Middle frontal gyrus (tissue), 1 donor: ENCODE results near the gene AFF2.

ENCODE experiments used
- DNase-seq: peaks from one replicate; pipeline ENCODE4 v3.0.0-alpha.2; 2015; ENCODE audit warnings: low spot score; ENCODE audit errors: extremely low spot score

AFF2 gene

DNA sequence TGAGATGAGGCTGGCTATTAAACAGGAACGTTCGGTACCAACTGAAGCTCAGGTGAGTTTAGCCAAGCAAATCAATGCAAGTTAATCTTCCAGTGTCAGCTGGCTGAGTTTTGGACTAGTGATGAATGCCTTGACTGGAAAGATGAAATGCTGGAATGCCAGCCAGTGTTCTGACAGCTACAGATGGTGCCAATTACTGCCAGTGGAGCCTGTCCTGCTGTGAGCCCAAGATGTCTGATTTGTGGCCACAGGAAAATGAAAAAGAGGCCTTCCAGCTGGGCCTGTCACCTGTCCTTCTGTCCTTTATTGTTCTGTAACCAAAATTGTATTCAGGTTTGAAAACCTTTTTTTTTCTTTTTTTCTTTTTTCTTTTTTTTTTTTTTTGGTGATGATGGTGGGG, 223.1 kb downstream of the AFF2 start:
- DNase-seq: no peak

DNA sequence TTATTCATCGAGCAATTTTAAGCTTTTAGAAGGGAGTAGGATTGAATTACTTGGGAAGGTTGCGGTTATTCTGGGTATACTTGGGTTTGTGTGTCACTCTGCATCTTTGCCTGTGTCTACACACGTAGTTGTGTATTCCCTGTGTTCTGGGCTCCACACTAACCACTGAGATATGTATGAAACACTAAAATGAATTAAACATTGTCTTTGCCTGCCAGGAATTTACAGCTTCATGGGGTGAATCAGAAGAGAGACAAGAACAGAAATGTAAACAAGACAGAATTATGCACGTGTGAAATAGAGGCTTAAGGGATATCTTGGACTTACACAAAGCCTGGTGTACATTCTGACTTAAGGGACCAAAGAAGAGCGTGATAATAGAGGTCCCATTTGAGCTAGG, 228.5 kb downstream of the AFF2 start:
- DNase-seq: no peak

DNA sequence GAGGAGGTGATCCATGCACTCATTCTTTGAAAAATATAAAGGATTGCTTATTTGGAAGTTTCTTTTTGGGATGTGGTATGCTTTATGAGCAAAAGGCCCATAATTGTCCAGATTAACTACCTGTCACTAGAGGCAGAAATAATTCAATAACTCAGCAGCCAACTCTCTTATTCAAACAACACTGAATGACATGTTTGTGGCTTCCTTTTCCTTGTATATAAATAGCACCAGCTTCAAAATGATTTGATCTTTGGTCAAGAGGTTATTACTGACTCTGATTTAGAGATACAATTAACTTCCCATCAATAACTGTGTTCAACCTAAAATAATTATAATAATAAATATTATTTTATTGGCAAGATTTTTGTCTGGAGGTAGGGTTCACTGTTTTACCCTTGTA, 232.3 kb downstream of the AFF2 start:
- no peak for DNase-seq

DNA sequence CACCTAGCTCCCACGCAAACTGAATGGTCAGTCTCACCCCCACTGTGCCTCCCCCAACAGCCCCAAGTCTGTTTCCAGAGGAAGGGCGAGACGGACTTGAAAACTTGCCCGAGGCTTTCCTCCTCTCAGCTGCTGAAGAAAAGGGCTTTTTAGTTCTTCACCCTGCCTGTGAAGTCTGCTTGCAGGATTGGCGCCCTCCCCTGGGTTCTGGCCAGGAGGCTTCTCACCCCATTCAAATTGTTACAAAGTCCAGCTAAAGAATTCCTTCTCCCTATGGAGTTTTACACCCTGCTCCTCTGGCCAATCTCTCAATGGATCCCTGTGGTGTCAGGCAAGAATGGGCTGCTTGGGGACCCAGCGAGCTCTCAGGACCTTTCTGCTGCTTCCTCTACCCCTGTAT, 241.0 kb downstream of the AFF2 start:
- no peak for DNase-seq

DNA sequence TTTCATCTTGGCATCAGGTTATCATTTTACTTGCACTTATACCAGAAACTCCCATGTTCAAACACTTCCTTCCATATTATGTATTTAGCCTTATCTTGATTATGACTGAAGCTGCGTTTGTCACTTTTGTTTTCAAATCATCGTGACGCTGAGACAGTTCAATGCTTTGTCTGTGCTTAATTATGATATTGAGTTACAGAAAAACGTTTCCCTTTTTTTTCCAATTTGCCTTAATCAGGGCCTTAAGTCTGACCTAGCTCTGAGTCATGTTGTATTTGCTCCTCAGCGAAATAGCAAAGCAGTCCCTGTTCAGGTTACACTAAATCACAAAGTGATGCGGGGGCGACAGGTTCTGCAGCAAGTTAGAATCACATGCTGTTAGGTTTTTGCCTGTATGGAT, 254.7 kb downstream of the AFF2 start:
- DNase-seq: no peak

DNA sequence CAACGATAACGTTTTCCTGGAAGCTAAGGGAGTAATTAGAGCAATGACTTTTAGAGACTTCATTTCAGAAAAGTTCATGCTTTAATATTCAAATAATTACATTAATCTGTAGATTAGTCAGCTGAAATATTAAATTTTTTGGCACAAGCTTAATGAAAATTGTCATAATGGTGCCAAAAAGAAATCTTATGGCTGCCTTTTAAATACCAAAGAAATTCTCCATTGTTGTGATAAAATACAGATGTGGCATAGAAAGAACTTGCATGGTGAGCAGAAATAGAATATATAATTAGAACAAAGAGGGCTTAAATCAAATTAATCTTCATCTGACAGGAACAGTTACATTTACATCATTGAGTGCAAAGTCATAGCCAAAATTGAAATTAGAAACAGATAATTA, 263.5 kb downstream of the AFF2 start:
- no peak for DNase-seq

DNA sequence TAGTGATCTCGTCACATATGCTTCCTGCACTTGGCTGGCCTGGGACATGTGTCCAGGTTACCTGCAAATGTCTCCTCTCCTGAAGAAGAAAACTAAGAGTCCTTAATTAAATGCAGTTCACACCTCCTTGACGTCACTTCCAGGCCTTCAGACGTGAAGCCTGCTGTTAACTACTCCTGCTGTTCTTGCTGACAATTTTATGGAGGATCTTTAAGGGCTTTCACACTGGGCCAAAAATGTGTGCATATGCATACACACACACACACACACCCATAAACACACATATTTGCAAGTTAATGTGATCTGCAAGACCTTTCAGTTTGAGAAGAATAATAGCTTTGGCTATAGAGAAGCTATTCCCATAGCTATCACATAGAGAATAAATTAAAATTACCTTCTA, 267.9 kb downstream of the AFF2 start:
- no peak for DNase-seq

DNA sequence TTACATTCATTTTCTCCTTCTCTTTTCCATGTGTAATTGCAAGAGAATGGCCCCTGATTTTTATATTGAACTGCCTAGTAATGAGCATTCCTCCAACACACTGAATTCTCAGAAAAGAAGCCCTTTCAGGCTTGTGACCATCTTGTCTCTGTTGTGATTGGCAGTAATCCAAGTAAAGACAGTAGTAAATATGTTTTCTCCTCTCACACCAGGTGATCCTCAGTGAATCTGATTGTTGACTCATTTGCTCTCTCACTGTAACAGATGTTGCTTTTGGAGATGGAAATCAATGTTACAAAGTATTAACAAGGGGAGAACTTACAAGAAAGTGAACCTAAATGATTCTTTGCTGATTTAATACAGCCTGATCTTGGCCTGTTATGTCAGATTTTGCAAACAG, 271.0 kb downstream of the AFF2 start:
- no peak for DNase-seq

DNA sequence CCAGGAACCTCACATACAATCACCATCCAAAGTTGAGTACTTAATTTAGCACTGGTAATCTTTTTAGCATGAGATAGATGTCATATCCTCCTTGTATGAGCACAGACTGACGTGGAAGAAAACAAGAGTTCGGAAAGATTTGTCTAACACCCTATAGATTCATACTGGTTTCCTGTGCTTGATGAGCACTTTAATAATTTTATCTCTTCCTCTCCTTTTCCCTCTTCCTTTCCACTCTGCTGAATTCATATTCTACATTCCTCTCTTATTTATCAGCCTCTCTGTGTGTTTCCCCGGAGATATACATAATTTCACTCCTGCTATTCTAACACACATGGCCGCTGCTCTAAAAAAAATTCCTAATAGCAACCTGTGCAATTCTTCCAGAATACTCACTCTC, 273.9 kb downstream of the AFF2 start:
- no peak for DNase-seq

DNA sequence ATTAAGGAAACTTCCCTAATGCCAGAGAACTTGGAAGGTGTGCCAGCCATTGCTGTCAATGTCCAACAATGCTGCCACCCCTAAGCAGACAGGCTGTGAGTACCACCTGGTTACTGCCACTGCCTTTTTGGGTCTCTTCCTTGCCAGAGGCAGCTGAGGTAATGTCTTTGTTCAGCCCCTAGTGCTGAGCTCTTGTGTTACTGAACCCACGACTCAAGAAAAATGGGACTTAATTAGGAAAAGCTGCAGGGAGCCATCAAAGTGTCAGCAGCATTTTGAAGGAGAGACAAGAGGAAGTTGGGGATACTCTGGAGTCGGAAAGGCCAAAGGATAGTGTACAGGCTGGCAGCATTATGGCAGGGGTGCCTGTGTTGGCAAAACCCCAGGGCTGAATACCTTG, 283.7 kb downstream of the AFF2 start:
- no peak for DNase-seq

DNA sequence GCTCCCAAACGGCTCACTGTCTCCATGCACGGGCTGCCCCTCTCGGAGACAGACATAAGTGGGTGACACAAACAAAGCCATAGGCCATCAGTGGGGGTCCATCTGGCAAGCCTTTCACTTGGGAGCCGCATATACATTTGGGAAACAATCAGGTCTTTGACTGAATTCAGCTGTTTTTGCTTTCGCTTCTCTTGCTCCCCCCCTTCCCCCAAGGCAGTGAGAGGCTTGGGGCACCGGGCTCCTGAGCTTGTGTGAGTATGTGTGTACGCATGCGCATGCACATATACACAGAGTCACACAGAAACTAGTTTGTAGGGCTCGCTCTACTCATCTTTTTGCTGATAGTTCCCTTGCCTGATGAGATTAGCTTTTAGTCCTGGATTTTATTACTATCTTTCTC, 284.4 kb downstream of the AFF2 start:
- DNase-seq: no peak

DNA sequence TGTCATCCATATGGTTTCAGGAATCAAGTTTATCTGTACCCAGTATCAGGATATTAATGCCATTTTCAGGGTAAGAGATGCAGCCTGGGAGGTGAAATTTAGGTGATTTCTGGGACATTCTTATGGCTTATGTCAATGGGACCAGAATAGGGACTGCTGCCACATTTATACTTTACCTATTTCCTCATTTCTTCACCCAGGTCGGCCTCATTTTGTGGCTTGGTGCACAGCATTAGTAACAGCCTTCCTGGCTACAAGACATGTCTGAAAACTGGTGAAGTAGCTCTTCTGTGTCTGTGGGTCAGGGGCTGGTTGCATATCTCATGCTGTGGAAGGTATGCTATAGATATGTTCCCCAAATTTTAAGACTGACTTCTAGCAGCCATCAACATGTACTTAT, 284.8 kb downstream of the AFF2 start:
- DNase-seq: no peak

DNA sequence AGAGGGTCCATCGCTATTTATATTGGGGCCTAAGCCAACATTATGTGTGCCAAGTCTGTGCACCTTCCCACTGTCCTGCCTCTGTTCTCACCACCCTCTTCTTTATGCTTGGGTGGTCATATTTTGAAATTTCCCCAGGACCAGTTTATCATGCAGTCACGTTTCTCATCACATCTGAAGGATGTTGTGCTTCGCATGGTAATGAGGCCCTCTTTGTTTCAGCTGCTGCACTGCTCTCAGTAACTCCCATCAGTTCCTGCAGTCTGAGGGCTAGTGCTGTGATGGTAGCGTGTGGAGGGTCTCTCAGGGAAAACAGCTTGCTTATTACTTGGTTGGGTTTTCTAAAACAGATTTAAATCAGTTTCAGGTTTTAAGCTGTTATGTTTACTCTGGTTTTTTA, 288.0 kb downstream of the AFF2 start:
- DNase-seq: no peak

DNA sequence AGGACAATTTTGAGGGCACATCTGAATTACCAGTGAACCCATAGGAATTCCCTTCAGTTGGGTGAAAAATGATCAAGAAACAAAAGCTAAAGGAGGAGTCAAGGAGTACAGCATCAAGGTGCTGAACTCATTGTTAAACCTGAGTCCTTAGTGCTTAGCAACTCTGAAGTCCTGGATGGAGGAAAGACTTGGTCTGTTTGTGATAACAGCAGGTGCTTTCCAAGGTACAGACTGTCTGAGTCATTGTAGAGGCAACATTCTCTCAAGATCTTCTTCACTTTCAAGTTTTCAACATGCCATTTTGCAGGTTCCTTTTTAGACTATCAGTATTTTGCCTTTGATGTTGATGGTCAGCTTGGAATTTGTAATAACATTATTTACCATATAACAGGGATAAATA, 293.9 kb downstream of the AFF2 start:
- no peak for DNase-seq

DNA sequence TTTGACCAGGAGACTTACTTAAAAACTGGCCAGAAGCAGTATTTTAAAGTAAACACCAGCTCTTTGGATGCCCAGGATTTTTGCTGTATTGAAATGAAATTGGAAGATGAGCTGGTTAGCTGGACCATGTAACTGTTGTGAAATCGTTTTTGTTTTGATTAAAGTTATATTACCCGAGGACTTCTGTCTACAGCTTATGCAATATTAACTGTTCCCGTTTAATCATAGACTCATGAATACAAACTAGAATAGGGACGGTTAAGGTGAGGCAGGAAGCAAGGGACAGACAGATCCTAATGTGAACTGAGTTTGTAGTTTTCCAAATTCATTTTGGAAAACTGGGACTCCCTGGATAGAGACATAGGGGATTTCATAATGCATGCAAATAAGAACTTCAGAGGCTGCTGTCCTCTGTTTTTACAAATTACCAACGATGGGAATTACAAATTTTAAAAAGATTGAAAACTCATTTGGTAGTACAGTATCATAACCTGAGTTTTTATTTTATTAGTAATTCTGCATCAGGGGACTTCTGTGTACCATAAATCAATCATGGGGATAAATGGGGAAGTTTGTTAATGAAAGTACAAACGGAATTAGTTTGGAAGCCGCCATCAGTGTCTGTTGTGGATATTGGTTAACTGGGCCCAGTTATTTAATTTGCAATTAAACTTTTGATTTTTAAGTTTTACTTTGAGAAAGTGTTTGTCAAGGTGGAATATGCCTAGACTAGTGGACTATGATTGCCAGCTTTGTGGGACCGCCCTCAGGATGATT, 304.4 kb downstream of the AFF2 start:
- DNase-seq: no peak

DNA sequence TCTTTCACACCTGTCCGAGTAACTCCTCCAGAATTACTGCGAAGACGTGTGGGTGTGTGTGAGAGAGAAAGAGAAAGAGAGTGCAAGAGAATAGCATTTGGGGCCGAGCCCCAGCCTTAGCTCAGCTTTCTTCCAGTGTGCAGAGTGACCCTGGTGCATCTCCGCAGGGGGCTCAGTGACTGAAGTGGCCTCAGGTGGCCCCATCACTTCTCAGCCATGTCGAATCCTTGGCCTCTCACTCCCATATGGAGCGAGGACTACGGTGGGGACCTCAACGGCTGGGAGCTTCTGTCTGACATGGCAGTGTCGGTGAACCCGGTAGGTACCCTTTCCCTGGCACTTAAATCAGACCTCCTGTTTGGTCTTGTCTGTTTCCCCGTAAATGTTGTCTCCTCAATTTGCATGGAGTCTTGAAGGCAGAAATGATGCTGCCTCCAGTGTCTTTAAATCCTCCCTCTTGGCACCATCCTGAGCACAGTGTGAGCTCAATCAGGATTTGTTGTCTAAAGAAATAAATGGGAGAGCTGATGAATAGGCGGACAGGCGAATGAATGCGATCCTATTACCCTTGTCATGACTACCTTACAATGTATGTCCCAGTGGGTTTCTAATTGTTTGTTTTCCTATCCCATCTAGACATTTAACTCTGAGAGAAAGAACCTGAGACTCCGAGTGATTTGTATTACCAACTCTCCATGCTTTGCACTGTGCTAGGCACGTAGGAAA, 305.9 kb downstream of the AFF2 start:
- DNase-seq: no peak

DNA sequence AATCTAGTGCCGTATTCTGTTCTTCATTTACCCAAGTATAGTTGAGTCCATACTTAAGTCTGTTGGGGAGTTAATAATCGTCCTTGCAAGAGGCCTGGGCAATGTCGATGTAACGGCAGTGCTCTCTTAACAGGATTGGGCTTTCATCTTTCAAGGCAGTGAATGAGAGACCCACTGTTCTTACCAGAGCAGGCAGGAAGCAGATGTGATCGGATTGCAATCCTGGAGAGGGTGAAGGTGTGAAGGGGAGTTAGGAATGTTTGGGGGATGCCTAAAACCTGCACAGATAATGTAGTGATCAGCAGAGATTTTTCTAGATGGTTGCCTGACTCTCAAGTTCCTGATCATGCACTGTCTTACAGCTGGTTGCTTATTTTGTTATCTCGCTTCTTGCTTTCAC, 308.4 kb downstream of the AFF2 start:
- no peak for DNase-seq

DNA sequence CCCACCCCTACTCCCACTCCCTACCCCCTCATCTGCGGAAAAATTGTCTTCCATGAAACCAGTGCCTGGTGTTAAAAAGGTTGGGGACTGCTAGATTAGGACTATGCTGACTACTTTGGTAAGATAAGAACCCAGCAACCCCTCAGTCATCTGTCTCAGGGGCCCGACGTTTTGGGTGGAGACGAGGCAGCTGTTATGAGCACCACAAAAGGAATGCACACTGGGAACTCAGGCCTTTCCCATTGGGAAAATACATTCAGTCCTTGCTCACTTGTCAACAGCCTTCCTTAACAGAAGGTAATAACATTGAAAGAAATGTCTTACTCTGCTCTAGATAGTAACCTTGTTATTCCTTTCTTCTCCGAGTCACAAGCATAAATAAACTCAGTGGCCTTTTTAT, 310.8 kb downstream of the AFF2 start:
- no peak for DNase-seq

DNA sequence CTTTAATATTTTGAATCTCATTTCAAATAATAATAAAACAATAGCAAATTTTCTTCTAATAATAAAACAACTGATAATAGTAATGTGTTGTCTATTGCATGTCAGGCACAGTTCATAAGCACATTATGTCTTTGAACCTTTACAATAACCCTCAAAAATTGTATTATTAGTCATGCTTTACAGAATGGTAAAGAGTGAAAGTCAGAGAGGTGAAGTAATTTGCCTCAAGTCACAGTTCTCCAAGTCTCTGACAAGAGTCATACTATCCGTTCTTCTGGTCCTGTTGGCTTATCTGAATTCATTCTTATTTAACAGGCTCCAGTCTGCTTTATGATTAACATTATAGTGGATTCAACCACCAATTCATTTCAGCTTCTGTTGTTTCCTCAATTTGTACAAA, 313.0 kb downstream of the AFF2 start:
- DNase-seq: no peak

DNA sequence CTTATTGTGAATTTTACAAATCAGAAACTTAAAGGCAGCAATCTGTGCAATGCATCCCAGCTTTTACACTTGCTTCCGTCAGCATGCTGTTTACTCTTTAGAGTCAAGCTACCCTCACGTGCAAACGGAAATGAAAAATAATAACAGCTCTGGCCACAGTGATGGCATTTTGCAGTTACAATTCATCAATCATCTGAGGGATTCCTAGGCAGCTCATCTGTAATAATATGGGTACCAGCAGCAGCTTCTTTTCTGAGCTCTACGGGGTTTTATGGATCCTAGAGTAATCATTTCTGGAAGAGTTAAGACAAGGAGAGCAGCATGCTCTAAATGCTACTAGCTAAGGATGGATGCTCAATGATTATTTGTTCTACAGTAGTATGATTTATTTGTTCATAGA, 313.6 kb downstream of the AFF2 start:
- DNase-seq: no peak

DNA sequence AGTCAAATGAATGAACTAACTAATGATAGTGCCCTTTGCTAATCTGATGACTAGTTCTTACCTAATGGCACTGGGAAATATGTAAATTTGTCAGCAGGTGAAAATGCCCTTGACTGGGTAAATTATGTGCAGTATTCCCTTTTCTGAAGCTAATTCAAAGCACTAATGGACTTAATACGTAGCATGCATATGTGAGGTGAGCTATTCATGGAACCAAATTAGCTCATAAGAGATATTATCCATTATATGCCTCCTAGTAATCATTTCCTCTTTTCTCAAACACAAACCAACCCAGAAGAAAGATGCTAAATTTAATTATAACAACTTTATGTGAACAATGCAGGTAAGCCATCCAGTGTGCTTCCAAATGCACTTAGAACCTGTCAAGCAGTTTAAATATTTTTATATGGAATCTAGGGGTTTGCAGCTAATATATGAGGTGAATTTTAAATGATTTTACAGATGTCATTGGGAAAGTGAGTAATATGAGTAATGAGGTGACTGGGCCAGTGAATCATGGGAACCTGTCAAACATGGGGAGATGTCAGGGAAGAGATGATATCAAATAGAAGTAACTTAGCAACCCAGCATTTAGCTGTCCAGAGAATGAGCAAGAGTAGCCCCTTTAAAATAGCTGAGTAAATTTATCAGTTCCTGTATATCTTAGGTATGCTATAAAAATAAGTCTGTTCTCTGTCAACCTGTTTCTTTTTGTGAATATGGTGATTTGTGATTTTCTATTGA, 315.0 kb downstream of the AFF2 start:
- no peak for DNase-seq

DNA sequence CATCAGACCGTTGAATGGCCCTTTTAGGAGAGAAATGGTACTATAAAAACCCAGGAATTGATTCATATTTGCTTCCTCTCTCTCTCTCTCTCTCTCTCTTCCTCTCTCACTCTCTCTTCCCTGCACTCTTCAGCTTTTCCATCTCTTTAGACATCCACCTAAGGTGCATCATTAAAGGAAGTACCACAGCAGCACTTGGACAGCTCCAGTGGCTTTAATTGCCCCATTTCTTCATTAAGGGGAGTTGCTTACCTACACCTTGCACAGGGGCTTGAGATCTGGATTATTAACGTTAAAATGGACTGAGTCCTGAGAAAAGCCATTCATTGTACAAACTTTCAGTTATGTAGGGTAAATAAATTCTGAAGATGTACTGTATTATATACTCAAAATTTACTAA, 323.6 kb downstream of the AFF2 start:
- DNase-seq: no peak

DNA sequence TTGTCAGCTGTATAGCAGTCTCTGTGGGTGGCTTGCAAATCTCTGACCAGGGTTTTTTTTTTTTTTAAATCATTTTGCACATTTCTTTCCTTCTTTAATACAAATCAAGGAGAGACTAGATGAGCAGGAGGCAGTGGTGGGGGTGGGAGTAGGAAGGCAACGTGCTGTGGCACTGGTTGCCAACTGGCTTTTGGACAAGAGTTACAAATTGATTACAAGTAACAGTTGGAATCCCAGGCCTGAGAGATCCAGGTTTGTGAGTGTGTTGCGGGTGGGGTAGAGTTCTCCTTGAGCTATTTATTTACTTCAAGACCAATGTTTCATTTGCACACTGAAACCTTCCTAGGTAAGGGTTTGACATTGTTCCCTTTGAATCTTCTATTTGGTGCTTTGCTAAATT, 325.3 kb downstream of the AFF2 start:
- no peak for DNase-seq
